GM18505 (cell line): ENCODE measurements around the gene RNF145.

ENCODE experiments used
- ATAC-seq: cut with Tn5 transposase; IDR thresholded peaks from one replicate; pipeline ENCODE4 v1.9.1; 2021; ENCODE audit not compliant: unreplicated experiment
- POLR2A ChIP-seq: IDR thresholded peaks from 4 replicates; pipeline ENCODE4 v1.6.1; 2011; ENCODE audit warnings: borderline replicate concordance; ENCODE audit not compliant: insufficient read depth, insufficient read length; ENCODE audit errors: extremely low read depth

RNF145 gene

GRCh38 chr5:159190170-159190569 lies 19.2 kb downstream of the RNF145 start:
- no peak for TF ChIP-seq POLR2A
- ATAC-seq, result no peak

DNA sequence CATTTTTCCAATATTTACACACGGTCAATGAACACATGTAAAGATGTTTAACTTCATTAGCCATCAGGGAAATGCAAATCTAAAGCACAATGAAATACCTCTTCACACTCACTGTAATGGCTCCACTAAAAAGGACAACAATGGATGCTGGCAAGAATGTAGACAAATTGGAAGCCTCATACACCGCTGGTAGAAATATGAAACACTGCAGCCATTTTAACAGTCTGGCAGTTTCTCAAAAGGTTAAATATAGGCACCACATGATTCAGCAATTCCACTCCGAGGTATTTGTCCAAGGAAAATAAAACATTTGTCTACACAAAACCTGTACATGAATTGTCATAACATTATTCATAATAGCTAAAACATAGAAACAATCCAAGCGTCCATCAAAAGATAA lies 20.0 kb downstream of the RNF145 start:
- no peak for TF ChIP-seq POLR2A

DNA sequence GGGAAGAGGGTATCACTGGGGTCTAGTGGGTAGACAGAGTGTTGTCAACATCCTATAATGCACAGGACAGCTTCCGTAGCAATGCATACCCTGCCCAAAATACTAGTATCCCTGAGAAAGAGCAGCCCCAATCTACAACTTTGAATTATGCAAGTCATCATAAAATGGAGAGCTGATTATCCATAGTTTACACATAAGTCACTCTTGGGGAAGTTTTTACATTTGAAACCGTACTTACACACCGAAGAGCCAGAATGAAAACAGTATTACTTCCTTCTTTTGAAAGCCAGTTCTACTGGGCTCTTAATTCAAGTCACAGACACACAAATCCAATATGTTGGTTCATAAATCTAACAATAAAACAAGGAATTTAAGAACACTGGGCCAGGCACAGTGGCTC lies 21.6 kb downstream of the RNF145 start:
- no peak for ATAC-seq
- TF ChIP-seq POLR2A, result no peak

More for the DNA sequence above, 20.0 kb downstream of the RNF145 start:
- no peak for ATAC-seq

DNA sequence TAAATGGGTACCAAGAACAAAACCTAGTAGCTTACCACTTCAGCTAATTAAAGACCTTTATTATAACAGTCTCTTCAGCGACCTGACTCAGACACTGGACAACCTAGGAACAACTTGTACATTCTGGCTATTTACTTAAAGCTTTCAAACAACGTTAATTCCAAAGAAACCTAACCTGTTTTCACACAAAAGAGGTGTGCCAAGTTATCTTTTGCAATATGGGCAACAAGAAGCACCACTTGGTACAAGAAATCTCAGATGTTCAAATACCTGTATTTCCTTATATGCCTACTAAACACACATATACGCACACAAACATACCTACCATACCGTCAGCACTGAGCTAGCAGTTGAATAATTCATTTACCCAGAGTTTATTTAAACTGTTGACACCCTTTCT lies 23.0 kb downstream of the RNF145 start:
- TF ChIP-seq POLR2A, result no peak
- no peak for ATAC-seq

- no peak for TF ChIP-seq POLR2A
- no peak for ATAC-seq
These were observed 23.6 kb downstream of the RNF145 start for GRCh38 chr5:159185773-159186172.

DNA sequence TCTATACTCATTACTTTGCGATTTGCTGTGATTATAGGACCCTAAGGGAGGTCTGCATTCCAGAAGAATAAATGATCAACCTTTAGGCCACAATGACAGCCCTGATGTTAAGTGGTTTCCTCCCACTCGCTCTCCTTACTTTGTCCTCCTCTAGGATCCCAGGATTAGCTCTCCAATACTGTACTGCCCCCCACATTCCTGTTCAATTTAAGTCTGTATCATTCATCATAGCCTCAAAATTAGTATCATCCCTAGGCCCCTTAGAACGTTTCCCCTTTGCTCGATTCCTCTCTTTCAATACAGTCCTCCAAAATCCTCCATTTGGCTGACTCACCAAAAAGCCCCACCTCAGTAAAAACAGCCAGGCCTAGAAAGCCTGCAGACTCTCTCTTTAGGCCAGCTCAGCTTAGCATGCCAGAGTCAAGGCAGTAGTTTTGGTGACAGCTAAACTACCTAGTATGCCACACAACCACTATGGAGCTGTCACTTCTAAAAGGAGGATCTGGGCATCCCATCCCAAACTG lies 24.4 kb downstream of the RNF145 start:
- no peak for ATAC-seq
- TF ChIP-seq POLR2A, result no peak

DNA sequence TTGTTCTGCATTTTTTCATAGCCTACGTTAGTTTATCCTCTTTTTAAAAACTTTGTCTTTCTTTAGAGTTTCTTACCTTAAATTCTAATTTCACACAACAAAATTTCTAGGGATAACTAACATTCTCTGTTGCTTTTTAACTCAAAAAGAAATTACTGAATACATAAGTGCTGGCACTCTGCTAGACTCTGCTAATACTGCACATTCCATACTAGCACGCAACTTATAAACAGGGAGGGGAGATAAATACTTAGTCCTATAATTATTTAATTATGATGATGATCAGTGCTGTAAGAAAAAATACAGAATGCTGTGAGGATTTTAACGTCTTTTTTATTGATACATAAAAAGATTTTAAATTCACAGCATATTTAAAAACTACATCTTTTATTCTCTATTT lies 25.1 kb downstream of the RNF145 start:
- ATAC-seq, result no peak
- no peak for TF ChIP-seq POLR2A

DNA sequence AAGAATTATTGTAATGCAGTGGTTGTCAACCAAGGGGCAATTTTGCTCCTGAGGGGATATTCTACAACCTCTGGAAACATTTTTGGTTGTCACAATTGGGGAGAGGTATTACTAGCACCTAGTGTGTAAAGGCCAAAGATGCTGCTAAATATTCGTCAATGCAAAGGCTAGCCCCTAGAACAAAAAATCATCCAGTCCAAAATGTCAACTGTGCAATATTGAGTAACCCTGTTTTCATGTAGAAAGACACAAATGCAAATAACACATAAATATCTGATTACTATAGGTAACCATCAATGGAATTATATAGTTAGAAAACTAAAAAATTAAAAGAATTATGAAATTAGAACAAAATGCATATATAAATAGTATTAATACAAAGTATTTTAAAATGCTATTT lies 26.1 kb downstream of the RNF145 start:
- no peak for ATAC-seq
- no peak for TF ChIP-seq POLR2A

GRCh38 chr5:159182691-159183090 lies 26.7 kb downstream of the RNF145 start:
- TF ChIP-seq POLR2A, result no peak
- ATAC-seq, result no peak

- ATAC-seq, result no peak
- TF ChIP-seq POLR2A, result no peak
These were observed 27.7 kb downstream of the RNF145 start for GRCh38 chr5:159181651-159182050.

GRCh38 chr5:159181152-159181551 lies 28.2 kb downstream of the RNF145 start:
- peak; percentile 58 for ATAC-seq
- no peak for TF ChIP-seq POLR2A

DNA sequence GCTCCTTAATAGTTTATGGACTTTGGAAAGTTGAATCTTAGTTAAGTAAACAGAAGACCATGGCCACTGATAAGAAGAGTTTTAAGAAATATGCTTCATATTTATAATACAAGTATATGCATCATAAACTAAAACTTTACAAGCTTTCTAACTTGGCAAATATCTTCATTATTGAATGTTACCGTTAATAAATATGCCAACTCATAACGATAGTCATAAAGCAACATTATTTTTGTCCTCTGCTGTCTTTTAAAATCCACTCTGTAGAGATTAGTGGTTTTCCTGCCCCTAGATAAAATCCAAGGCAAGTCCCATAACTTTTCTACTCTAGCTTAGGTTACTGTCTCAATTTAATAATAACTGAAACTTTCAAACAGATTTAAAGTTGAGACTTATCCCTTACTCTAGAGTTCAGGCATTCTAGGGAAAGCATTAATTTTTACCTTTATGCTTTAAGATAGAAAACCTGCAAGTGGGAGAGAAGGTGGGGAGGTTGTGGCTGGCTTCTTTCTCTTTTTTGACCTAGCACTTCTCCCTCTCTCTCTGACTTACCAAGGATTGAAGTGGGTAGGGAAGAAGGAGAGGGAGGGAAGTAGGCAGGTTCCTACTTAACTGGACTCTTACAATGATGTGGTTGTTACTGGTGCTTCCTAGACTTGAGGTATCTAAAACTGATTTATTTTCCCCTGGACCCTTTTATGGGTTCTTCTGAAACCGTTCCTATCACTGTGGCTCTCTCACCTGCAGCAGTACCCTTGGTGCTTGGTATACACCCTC lies 29.6 kb downstream of the RNF145 start:
- TF ChIP-seq POLR2A, result no peak
- ATAC-seq, result no peak

- TF ChIP-seq POLR2A, result no peak
- ATAC-seq, result peak; percentile 56
These were observed 30.4 kb downstream of the RNF145 start for GRCh38 chr5:159178978-159179377.

GRCh38 chr5:159175547-159175946 lies 33.8 kb downstream of the RNF145 start:
- no peak for TF ChIP-seq POLR2A
- ATAC-seq, result no peak
